Activated CD8-positive, alpha-beta memory T cell treated with anti-CD3 and anti-CD28 coated beads, Interleukin-2, amount 10 ng/mL, durations not matched to agents 7 days and 5 days (primary cell): ENCODE measurements around the gene TIE1. TPM values are rescaled to one million over a fixed set of nuclear protein-coding genes. Genes with fewer than 3 reads are reported as not detected.

Experiments
- ATAC-seq: fragments of 150-1000 bp; cut with Tn5 transposase; one replicate; pipeline ENCODE4 v1.10.0; 2021; ENCODE audit warnings: moderate library complexity
- CTCF ChIA-PET: fragments of 350-600 bp; sonication (Branson Sonifier 250); formaldehyde crosslinking; loops from one replicate; lab custom pipeline; 2021; ENCODE audit warnings: antibody characterized with exemption; lab: Charles Lee
- DNase-seq: peaks from one replicate; pipeline ENCODE4 v3.0.0-alpha.2; 2020
- H3K27ac Mint-ChIP-seq: one replicate; pipeline ENCODE4 v1.8.0; 2021; ENCODE audit warnings: mild to moderate bottlenecking, mixed read lengths
- H3K27me3 Mint-ChIP-seq: one replicate; pipeline ENCODE4 v1.8.0; 2021; ENCODE audit warnings: mixed read lengths
- H3K36me3 Mint-ChIP-seq: one replicate; pipeline ENCODE4 v1.8.0; 2021; ENCODE audit warnings: mild to moderate bottlenecking, mixed read lengths
- H3K4me1 Mint-ChIP-seq: one replicate; pipeline ENCODE4 v1.8.0; 2021; ENCODE audit warnings: mixed read lengths
- H3K4me3 Mint-ChIP-seq: one replicate; pipeline ENCODE4 v1.8.0; 2021; ENCODE audit warnings: mild to moderate bottlenecking, moderate library complexity, mixed read lengths
- H3K9me3 Mint-ChIP-seq: one replicate; pipeline ENCODE4 v1.8.0; 2022; ENCODE audit warnings: low read depth, mixed read lengths
- total RNA-seq, 2 experiments: library from RNA; stranded (reverse); gene quantifications; one replicate each; pipeline ENCODE4 v1.2.3, GENCODE V29; 2021

Gene TIE1
- total RNA-seq, 2 experiments from 2014 or later = 0.55 to 1.9 TPM

DNA sequence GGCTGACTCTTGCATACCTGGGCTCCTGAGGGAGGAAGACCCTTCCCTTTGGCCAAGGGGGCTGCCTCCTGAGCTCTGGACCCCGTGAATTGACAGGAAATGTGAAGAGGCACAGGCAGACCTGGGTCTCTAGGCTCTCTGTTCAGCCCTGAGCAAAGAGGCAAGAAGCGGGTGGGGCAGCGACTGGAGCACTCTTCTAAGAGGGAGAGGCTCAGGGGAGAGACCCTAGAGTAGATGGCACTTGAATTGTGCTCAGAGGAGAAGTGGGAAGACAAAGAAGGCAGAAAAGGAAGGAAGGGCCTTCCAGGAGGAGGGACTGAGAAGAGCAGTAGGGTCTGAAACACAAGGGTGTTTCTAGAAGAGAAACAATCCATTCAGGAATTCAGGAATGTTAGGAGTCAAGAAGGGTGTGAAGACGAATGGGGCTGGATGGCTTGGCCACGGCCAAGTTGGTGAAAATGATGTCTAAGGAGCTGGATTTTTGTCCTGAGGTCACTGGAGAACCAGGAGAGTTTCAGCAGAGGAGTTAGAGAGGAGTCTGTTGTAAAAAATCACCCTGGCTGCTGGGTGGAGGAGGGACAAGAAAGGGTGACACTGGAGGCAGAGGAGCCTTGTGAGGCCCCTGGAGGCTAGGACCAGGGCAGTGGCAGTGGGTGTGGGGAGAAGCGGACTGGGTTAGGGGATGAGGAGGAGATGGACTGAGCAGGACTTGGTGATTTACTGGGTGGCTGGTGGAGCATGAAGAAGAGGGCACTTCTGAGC is 5.3 kb downstream of the TIE1 start:
- Mint-ChIP-seq H3K9me3 (no peaks in the 10 kb centered on the region), H3K4me3 (no peak overlapping the region), H3K27ac (no peak overlapping the region), H3K27me3 (no peaks in the 10 kb centered on the region), H3K36me3 (no peaks in the 10 kb centered on the region), H3K4me1 (no peaks in the 10 kb centered on the region)
- ATAC-seq (no peak), DNase-seq (no peak)
- CTCF ChIA-PET = no interaction called here

DNA sequence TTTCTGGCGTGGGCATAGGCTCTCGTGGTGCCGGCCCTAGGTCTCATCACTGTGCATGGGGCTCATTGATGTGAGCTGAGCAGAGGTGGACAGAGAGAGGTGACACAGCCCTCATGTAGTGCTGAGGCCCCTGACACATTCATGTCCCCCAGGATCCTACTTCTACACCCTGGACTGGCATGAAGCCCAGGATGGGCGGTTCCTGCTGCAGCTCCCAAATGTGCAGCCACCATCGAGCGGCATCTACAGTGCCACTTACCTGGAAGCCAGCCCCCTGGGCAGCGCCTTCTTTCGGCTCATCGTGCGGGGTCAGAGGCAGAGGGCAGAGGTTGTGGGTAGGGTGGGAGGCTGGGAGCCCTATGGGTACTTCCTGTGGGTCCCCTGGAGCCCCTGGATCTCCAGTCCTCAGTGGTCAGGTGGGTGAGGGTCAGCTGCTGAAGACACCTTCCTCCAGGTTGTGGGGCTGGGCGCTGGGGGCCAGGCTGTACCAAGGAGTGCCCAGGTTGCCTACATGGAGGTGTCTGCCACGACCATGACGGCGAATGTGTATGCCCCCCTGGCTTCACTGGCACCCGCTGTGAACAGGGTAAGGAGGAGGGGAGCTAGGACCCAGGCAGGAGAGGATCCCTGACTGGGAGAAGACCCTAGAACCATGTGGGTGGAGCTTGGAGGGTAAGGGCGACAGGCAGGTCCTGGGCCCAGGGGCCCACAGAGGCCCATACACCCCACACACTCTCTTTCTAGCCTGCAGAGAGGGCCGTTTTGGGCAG is 6.1 kb downstream of the TIE1 start:
- no peak for ATAC-seq
- DNase-seq = no peak
- no peak overlapping the region for H3K27ac Mint-ChIP-seq
- no peaks in the 10 kb centered on the region for H3K9me3 Mint-ChIP-seq
- no peaks in the 10 kb centered on the region for H3K4me1 Mint-ChIP-seq
- no peaks in the 10 kb centered on the region for H3K27me3 Mint-ChIP-seq
- no peaks in the 10 kb centered on the region for H3K36me3 Mint-ChIP-seq
- CTCF ChIA-PET = no interaction called here
- H3K4me3 Mint-ChIP-seq = no peak overlapping the region

DNA sequence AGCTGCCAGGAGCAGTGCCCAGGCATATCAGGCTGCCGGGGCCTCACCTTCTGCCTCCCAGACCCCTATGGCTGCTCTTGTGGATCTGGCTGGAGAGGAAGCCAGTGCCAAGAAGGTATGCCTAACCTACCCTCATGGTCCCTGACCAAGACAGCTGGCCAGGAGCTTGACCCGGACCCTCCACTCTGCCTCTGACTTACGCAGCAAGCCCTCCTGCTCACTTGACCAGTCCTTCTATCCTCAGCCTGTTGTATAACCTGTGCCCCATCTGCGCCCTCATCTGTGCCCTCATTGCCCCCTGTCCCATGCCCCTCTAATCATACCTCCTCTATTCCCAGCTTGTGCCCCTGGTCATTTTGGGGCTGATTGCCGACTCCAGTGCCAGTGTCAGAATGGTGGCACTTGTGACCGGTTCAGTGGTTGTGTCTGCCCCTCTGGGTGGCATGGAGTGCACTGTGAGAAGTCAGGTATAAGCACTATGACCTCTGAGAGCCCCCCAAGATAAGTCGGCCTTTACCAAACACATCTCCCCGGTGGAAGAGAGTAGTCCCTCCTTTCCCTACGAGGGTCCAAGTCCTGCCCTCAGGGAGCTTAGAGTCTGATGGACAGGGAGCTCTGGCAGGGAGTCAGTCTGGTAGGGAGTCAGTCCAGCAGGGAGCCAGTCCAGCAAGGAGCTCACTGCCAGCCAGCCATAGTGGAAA is 6.8 kb downstream of the TIE1 start:
- H3K9me3 Mint-ChIP-seq = no peaks in the 10 kb centered on the region

DNA sequence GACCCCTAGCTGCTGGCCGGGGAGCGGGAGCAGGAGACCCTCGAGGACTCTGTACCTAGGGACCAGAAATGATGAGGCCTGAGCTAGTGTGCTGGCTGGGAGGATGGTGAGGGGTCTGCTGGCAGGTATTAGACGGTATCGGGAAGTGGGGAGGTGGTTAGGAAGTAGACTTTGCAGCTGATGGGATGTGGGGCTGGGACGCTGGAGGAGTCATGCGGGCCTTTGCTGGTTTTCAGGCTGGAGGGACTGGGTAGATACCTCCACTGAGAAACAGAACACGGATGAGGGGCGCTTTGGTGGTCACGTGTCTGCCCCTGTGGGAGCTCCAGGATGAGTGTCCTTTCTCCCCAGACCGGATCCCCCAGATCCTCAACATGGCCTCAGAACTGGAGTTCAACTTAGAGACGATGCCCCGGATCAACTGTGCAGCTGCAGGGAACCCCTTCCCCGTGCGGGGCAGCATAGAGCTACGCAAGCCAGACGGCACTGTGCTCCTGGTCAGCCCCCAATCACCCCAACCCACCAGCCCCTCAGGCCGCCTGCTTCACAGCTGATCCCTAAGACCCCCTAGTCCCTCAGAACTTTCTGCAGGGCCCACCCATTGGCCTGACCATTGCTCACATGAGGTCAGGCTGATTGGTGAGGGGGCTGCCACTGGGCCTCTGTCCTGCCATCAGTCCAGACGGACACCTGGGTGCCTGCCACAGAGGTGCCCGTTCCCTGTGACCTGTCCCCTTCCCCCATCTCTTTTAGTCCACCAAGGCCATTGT is 8.0 kb downstream of the TIE1 start:
- Mint-ChIP-seq H3K27me3 (no peaks in the 10 kb centered on the region), H3K36me3 (no peaks in the 10 kb centered on the region), H3K4me1 (no peaks in the 10 kb centered on the region), H3K4me3 (no peak overlapping the region), H3K27ac (no peak overlapping the region), H3K9me3 (no peaks in the 10 kb centered on the region)
- CTCF ChIA-PET = no interaction called here
- DNase-seq = no peak
- ATAC-seq = no peak

More for the DNA sequence above, 6.8 kb downstream of the TIE1 start:
- CTCF ChIA-PET = no interaction called here
- H3K4me1 Mint-ChIP-seq = no peaks in the 10 kb centered on the region
- H3K36me3 Mint-ChIP-seq = no peaks in the 10 kb centered on the region
- H3K27ac Mint-ChIP-seq = no peak overlapping the region
- DNase-seq (no peak), ATAC-seq (no peak)
- H3K4me3 Mint-ChIP-seq = no peak overlapping the region
- H3K27me3 Mint-ChIP-seq = no peaks in the 10 kb centered on the region

DNA sequence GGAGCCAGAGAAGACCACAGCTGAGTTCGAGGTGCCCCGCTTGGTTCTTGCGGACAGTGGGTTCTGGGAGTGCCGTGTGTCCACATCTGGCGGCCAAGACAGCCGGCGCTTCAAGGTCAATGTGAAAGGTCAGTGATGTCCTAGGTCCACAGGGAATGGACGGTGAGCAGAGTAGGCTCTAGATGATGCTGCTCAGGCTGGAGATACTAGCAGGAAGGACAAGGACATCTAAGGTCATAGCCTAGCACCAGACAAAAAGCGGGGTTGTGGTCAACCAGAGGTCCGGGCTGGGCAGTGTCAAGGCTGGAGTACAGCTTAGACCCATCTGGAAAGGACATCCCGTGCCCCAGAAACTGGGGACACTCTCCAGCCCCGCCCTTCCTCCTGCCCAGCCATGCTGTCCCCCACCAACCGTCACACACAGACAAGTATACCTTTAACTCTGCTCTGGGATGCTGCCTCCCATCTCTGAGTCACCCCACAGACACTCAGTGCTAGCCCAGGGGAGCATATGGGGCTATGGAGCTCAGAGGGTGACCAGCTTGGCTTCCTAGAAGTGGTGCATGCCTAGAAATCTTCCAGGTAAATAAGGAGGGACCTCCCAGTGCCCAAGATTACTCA is 8.7 kb downstream of the TIE1 start:
- Mint-ChIP-seq H3K27ac (no peak overlapping the region), H3K4me3 (no peak overlapping the region), H3K9me3 (no peaks in the 10 kb centered on the region), H3K27me3 (no peaks in the 10 kb centered on the region), H3K36me3 (no peaks in the 10 kb centered on the region), H3K4me1 (no peaks in the 10 kb centered on the region)
- ATAC-seq (no peak), DNase-seq (no peak)
- CTCF ChIA-PET = no interaction called here

DNA sequence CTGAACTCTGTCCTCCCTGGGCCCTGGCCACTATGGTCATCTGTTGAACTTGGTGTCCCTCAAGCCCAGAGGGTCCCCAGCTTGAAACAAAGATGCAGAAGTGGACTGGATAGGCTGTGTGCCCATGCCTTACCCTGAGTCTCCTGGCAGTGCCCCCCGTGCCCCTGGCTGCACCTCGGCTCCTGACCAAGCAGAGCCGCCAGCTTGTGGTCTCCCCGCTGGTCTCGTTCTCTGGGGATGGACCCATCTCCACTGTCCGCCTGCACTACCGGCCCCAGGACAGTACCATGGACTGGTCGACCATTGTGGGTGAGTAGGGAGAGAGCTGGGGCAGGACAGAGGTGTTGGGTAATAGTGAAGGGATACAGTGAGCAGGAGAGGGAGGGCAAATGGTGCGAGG is 10.7 kb downstream of the TIE1 start:
- Mint-ChIP-seq H3K27ac (no peak overlapping the region), H3K36me3 (no peaks in the 10 kb centered on the region), H3K4me1 (no peaks in the 10 kb centered on the region), H3K27me3 (no peaks in the 10 kb centered on the region), H3K9me3 (no peaks in the 10 kb centered on the region), H3K4me3 (no peak overlapping the region)
- ATAC-seq (no peak), DNase-seq (no peak)
- CTCF ChIA-PET = no interaction called here

- H3K4me3 Mint-ChIP-seq = no peak overlapping the region
- no peaks in the 10 kb centered on the region for H3K27me3 Mint-ChIP-seq
- no peak for ATAC-seq
- no peaks in the 10 kb centered on the region for H3K36me3 Mint-ChIP-seq
- CTCF ChIA-PET = no interaction called here
- no peaks in the 10 kb centered on the region for H3K9me3 Mint-ChIP-seq
- H3K27ac Mint-ChIP-seq = no peak overlapping the region
- DNase-seq = no peak
- no peaks in the 10 kb centered on the region for H3K4me1 Mint-ChIP-seq
Observed at GRCh38 chr1:43312212-43312623, 11.4 kb downstream of the TIE1 start.

GRCh38 chr1:43312663-43313515 is 12.1 kb downstream of the TIE1 start:
- no peaks in the 10 kb centered on the region for H3K9me3 Mint-ChIP-seq
- CTCF ChIA-PET = no interaction called here
- no peaks in the 10 kb centered on the region for H3K27me3 Mint-ChIP-seq
- no peaks in the 10 kb centered on the region for H3K4me1 Mint-ChIP-seq
- DNase-seq = no peak
- no peak overlapping the region for H3K4me3 Mint-ChIP-seq
- H3K27ac Mint-ChIP-seq = no peak overlapping the region
- H3K36me3 Mint-ChIP-seq = no peaks in the 10 kb centered on the region
- no peak for ATAC-seq

DNA sequence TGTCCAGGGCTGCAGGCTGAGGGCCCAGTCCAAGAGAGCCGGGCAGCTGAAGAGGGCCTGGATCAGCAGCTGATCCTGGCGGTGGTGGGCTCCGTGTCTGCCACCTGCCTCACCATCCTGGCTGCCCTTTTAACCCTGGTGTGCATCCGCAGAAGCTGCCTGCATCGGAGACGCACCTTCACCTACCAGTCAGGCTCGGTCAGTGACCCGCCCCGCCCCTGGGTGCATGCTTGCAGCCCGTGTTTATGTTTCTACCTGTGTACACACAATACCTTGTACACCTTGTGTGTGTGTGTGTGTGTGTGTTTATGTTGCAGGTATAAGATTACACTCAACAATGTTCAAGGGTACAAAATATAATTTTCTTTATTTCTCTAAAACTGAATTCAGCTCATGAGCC is 13.0 kb downstream of the TIE1 start:
- Mint-ChIP-seq H3K36me3 (no peaks in the 10 kb centered on the region), H3K4me1 (no peaks in the 10 kb centered on the region), H3K27me3 (no peaks in the 10 kb centered on the region), H3K27ac (no peak overlapping the region), H3K4me3 (no peak overlapping the region), H3K9me3 (no peaks in the 10 kb centered on the region)
- DNase-seq (no peak), ATAC-seq (no peak)
- CTCF ChIA-PET = no interaction called here

- CTCF ChIA-PET = no interaction called here
- Mint-ChIP-seq H3K36me3 (no peaks in the 10 kb centered on the region), H3K27me3 (no peaks in the 10 kb centered on the region), H3K4me3 (no peak overlapping the region), H3K9me3 (no peaks in the 10 kb centered on the region), H3K4me1 (no peaks in the 10 kb centered on the region), H3K27ac (no peak overlapping the region)
- DNase-seq (no peak), ATAC-seq (no peak)
Observed at GRCh38 chr1:43314233-43314632, 13.5 kb downstream of the TIE1 start.

DNA sequence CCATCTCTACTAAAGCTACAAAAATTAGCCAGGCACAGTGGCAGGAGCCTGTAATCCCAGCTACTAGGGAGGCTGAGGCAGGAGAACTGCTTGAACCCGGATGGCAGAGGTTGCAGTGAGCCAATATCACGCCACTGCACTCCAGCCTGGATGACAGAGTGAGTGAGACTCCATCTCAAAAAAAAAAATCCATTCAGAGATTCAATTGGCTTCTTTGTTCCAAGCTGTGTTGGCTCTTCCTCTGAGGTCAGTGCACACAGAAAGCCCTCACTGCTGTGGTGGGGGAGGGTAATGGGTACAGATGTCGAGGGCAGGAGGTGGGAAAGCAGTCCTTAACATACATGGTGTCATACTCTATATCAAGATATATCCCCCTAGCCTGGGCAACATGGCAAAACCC is 14.7 kb downstream of the TIE1 start:
- H3K4me3 Mint-ChIP-seq = no peak overlapping the region
- no peaks in the 10 kb centered on the region for H3K27me3 Mint-ChIP-seq
- CTCF ChIA-PET = no interaction called here
- H3K36me3 Mint-ChIP-seq = no peaks in the 10 kb centered on the region
- no peaks in the 10 kb centered on the region for H3K4me1 Mint-ChIP-seq
- no peaks in the 10 kb centered on the region for H3K9me3 Mint-ChIP-seq
- no peak overlapping the region for H3K27ac Mint-ChIP-seq
- ATAC-seq = no peak
- no peak for DNase-seq

- ATAC-seq = no peak
- H3K27ac Mint-ChIP-seq = no peak overlapping the region
- H3K27me3 Mint-ChIP-seq = no peaks in the 10 kb centered on the region
- H3K9me3 Mint-ChIP-seq = no peaks in the 10 kb centered on the region
- H3K36me3 Mint-ChIP-seq = no peaks in the 10 kb centered on the region
- no peaks in the 10 kb centered on the region for H3K4me1 Mint-ChIP-seq
- no peak overlapping the region for H3K4me3 Mint-ChIP-seq
- no peak for DNase-seq
- CTCF ChIA-PET = interaction anchor here (1.8 kb wide), 1 partner anchor 13 kb away, joined by 3 read pairs; no protein-coding TSS in a partner anchor
Observed at GRCh38 chr1:43315963-43316737, 15.4 kb downstream of the TIE1 start.
